HEK293 (cell line): ENCODE measurements around the gene LGALS7.

Experiments
- CTCF ChIA-PET: fragments of 350-600 bp; formaldehyde crosslinking; extraction: SDS; loops from one replicate; lab custom pipeline; 2021; ENCODE audit warnings: antibody characterized with exemption; lab: Yijun Ruan, JAX
- POLR2A ChIA-PET: fragments of 300-600 bp; formaldehyde crosslinking; extraction: SDS; loops from one replicate; lab custom pipeline; 2020; ENCODE audit warnings: antibody characterized with exemption, inconsistent platforms; lab: Yijun Ruan, JAX
- H3K27ac ChIP-seq: fragments of 200-500 bp; sonication (Bioruptor generic); 2 replicates; pipeline ENCODE4 v1.5.1; 2014; ENCODE audit warnings: low read depth, low read length, control low read depth, inconsistent platforms; ENCODE audit errors: extremely low read depth
- H3K36me3 ChIP-seq, 2 experiments: fragments of 200-500 bp in 1 of 2; sonication (Bioruptor generic) in 1 of 2; 1 replicate in 1 of 2; 2 replicates in 1 of 2; pipeline ENCODE4 v1.5.1; 2014 to 2017; ENCODE audit warnings: inconsistent platforms in 2 of 2, low read length in 2 of 2; ENCODE audit not compliant: control insufficient read depth in 2 of 2, insufficient read depth in 1 of 2
- H3K4me1 ChIP-seq: fragments of 200-500 bp; sonication (Bioruptor generic); 2 replicates; pipeline ENCODE4 v1.5.1; 2014; ENCODE audit warnings: mild to moderate bottlenecking, low read length, inconsistent platforms; ENCODE audit not compliant: control insufficient read depth, insufficient read depth
- H3K4me3 ChIP-seq: 2 replicates; pipeline ENCODE4 v1.5.1; 2011; ENCODE audit warnings: low read depth, mild to moderate bottlenecking, control low read depth, low read length, moderate library complexity
- H3K9me3 ChIP-seq: fragments of 200-500 bp; sonication (Bioruptor generic); 2 replicates; pipeline ENCODE4 v1.5.1; 2014; ENCODE audit warnings: low read depth, low read length, inconsistent platforms; ENCODE audit not compliant: control insufficient read depth, insufficient read depth
- GLIS1 ChIP-seq: fragments of 450-650 bp; formaldehyde crosslinking; IDR thresholded peaks from 2 replicates; pipeline ENCODE4 v1.5.1; 2016; ENCODE audit warnings: missing biosample characterization, missing genetic modification characterization
- PRDM10 ChIP-seq: fragments of 450-650 bp; formaldehyde crosslinking; IDR thresholded peaks from 2 replicates; pipeline ENCODE4 v1.5.1; 2016; ENCODE audit warnings: missing biosample characterization, missing genetic modification characterization
- REPIN1 ChIP-seq: fragments of 450-650 bp; formaldehyde crosslinking; IDR thresholded peaks from 2 replicates; pipeline ENCODE4 v1.5.1; 2017; ENCODE audit warnings: missing biosample characterization, missing genetic modification characterization, low read depth
- SP2 ChIP-seq: fragments of 450-650 bp; formaldehyde crosslinking; IDR thresholded peaks from 2 replicates; pipeline ENCODE4 v1.5.1; 2016; ENCODE audit warnings: missing biosample characterization, missing genetic modification characterization
- ZBTB17 ChIP-seq: fragments of 450-650 bp; formaldehyde crosslinking; IDR thresholded peaks from 2 replicates; pipeline ENCODE4 v1.5.1; 2016; ENCODE audit warnings: missing biosample characterization, missing genetic modification characterization
- ZBTB21 ChIP-seq: fragments of 450-650 bp; formaldehyde crosslinking; IDR thresholded peaks from 2 replicates; pipeline ENCODE4 v1.5.1; 2017; ENCODE audit warnings: missing biosample characterization, missing genetic modification characterization
- ZBTB48 ChIP-seq: fragments of 450-650 bp; formaldehyde crosslinking; IDR thresholded peaks from 2 replicates; pipeline ENCODE4 v1.5.1; 2016; ENCODE audit warnings: missing biosample characterization, missing genetic modification characterization
- ZBTB8A ChIP-seq: fragments of 450-650 bp; formaldehyde crosslinking; IDR thresholded peaks from 2 replicates; pipeline ENCODE4 v1.5.1; 2016; ENCODE audit warnings: missing biosample characterization, missing genetic modification characterization
- ZEB2 ChIP-seq: fragments of 450-650 bp; formaldehyde crosslinking; IDR thresholded peaks from 2 replicates; pipeline ENCODE4 v1.5.1; 2016; ENCODE audit warnings: missing biosample characterization, missing genetic modification characterization
- ZFP69B ChIP-seq: fragments of 450-650 bp; formaldehyde crosslinking; IDR thresholded peaks from 2 replicates; pipeline ENCODE4 v1.5.1; 2016; ENCODE audit warnings: missing biosample characterization, missing genetic modification characterization
- ZIC2 ChIP-seq: fragments of 450-650 bp; formaldehyde crosslinking; IDR thresholded peaks from 2 replicates; pipeline ENCODE4 v1.5.1; 2016; ENCODE audit warnings: missing biosample characterization, missing genetic modification characterization
- ZNF10 ChIP-seq: fragments of 450-650 bp; formaldehyde crosslinking; IDR thresholded peaks from 2 replicates; pipeline ENCODE4 v1.5.1; 2017; ENCODE audit warnings: missing biosample characterization, missing genetic modification characterization
- ZNF169 ChIP-seq: fragments of 450-650 bp; formaldehyde crosslinking; IDR thresholded peaks from 2 replicates; pipeline ENCODE4 v1.5.1; 2016; ENCODE audit warnings: missing biosample characterization, missing genetic modification characterization
- ZNF221 ChIP-seq: fragments of 450-650 bp; formaldehyde crosslinking; IDR thresholded peaks from 2 replicates; pipeline ENCODE4 v1.5.1; 2017; ENCODE audit warnings: missing biosample characterization, missing genetic modification characterization, borderline replicate concordance
- ZNF239 ChIP-seq: fragments of 450-650 bp; formaldehyde crosslinking; IDR thresholded peaks from 2 replicates; pipeline ENCODE4 v1.5.1; 2016; ENCODE audit warnings: missing biosample characterization, missing genetic modification characterization
- ZNF398 ChIP-seq: fragments of 450-650 bp; formaldehyde crosslinking; IDR thresholded peaks from 2 replicates; pipeline ENCODE4 v1.5.1; 2017; ENCODE audit warnings: missing biosample characterization, missing genetic modification characterization
- ZNF433 ChIP-seq: fragments of 450-650 bp; formaldehyde crosslinking; IDR thresholded peaks from 2 replicates; pipeline ENCODE4 v1.5.1; 2016; ENCODE audit warnings: missing biosample characterization, missing genetic modification characterization, low read depth
- ZNF596 ChIP-seq: fragments of 450-650 bp; IDR thresholded peaks from 2 replicates; pipeline ENCODE4 v1.5.0; 2018; ENCODE audit warnings: missing biosample characterization, mild to moderate bottlenecking, missing genetic modification characterization, moderate library complexity
- ZNF621 ChIP-seq: fragments of 450-650 bp; formaldehyde crosslinking; IDR thresholded peaks from 2 replicates; pipeline ENCODE4 v1.5.1; 2017; ENCODE audit warnings: missing biosample characterization, missing genetic modification characterization
- ZNF623 ChIP-seq: fragments of 450-650 bp; formaldehyde crosslinking; IDR thresholded peaks from 2 replicates; pipeline ENCODE4 v1.5.1; 2016; ENCODE audit warnings: missing biosample characterization, missing genetic modification characterization
- ZNF626 ChIP-seq: fragments of 450-650 bp; sonication (Bioruptor Pico); formaldehyde crosslinking; IDR thresholded peaks from 2 replicates; pipeline ENCODE4 v1.5.1; 2018; ENCODE audit warnings: missing biosample characterization, missing genetic modification characterization, inconsistent platforms
- TF ChIP-seq, protein P1 (sequence below): fragments of 450-650 bp; formaldehyde crosslinking; IDR thresholded peaks from 2 replicates; pipeline ENCODE4 v1.5.1; 2016; ENCODE audit warnings: missing biosample characterization, missing genetic modification characterization
- TF ChIP-seq, protein P2 (sequence below): fragments of 450-650 bp; formaldehyde crosslinking; IDR thresholded peaks from 2 replicates; pipeline ENCODE4 v1.5.1; 2017; ENCODE audit warnings: missing biosample characterization, mild to moderate bottlenecking, missing genetic modification characterization, moderate library complexity

Gene LGALS7

GRCh38 chr19:38734426-38735256, 38.7 kb downstream of the LGALS7 start:
- no peak overlapping the region for H3K4me3 ChIP-seq
- H3K36me3 ChIP-seq = peaks cover 18 to 22% of the 10 kb centered on the region in 2 experiments
- H3K9me3 ChIP-seq = no peaks in the 10 kb centered on the region
- CTCF ChIA-PET = interaction anchor here (0.6 to 2.8 kb wide), 12 partner anchors 9 to 256 kb away, joined by 3 to 13 read pairs (median 4); partner anchors contain the start of genes ACTN4, MRPS12 and SARS2
- TF ChIP-seq ZNF239 (tag by site-specific recombination) = no peak
- no peak for TF ChIP-seq ZNF626 (tag by site-specific recombination)
- TF ChIP-seq GLIS1 (tag by site-specific recombination) = peak; percentile 68
- TF ChIP-seq ZNF169 (tag by site-specific recombination) = 0 out of 2 replicates have a peak, but pooled peaks have one; percentile 7
- peak; percentile 14; the same call in 1 of the 2 replicates for TF ChIP-seq ZBTB8A (tag by site-specific recombination)
- TF ChIP-seq ZNF623 (tag by site-specific recombination) = peak; percentile 36; the same call in 1 of the 2 replicates
- TF ChIP-seq, protein P1, sequence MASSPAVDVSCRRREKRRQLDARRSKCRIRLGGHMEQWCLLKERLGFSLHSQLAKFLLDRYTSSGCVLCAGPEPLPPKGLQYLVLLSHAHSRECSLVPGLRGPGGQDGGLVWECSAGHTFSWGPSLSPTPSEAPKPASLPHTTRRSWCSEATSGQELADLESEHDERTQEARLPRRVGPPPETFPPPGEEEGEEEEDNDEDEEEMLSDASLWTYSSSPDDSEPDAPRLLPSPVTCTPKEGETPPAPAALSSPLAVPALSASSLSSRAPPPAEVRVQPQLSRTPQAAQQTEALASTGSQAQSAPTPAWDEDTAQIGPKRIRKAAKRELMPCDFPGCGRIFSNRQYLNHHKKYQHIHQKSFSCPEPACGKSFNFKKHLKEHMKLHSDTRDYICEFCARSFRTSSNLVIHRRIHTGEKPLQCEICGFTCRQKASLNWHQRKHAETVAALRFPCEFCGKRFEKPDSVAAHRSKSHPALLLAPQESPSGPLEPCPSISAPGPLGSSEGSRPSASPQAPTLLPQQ (tag by site-specific recombination) = peak; percentile 100
- TF ChIP-seq, protein P2, sequence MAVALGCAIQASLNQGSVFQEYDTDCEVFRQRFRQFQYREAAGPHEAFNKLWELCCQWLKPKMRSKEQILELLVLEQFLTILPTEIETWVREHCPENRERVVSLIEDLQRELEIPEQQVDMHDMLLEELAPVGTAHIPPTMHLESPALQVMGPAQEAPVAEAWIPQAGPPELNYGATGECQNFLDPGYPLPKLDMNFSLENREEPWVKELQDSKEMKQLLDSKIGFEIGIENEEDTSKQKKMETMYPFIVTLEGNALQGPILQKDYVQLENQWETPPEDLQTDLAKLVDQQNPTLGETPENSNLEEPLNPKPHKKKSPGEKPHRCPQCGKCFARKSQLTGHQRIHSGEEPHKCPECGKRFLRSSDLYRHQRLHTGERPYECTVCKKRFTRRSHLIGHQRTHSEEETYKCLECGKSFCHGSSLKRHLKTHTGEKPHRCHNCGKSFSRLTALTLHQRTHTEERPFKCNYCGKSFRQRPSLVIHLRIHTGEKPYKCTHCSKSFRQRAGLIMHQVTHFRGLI (tag by site-specific recombination) = peak; percentile 28; the same call in 1 of the 2 replicates
- TF ChIP-seq ZNF221 (tag by site-specific recombination) = no peak
- TF ChIP-seq ZIC2 (tag by site-specific recombination) = peak; percentile 46
- peak; percentile 100 for TF ChIP-seq ZFP69B (tag by site-specific recombination)
- no peak for TF ChIP-seq ZNF596 (tag by site-specific recombination)
- 0 out of 2 replicates have a peak, but pooled peaks have one; percentile 50 for TF ChIP-seq ZNF621
- peak; percentile 28; the same call in 1 of the 2 replicates for TF ChIP-seq ZBTB48
- TF ChIP-seq ZBTB17 = peak; percentile 64
- no peak for TF ChIP-seq SP2 (tag by site-specific recombination)
- TF ChIP-seq ZNF10 (tag by site-specific recombination) = peak; percentile 94
- peaks cover 5% of the 10 kb centered on the region for H3K4me1 ChIP-seq
- POLR2A ChIA-PET = interaction anchor here (0.6 to 2.1 kb wide), 7 partner anchors 8 to 177 kb away, joined by 3 to 11 read pairs (median 4); partner anchors contain the start of genes ACTN4 and CCER2
- peak overlapping the region; percentile 55; the same call in 1 of the 2 replicates for H3K27ac ChIP-seq

DNA sequence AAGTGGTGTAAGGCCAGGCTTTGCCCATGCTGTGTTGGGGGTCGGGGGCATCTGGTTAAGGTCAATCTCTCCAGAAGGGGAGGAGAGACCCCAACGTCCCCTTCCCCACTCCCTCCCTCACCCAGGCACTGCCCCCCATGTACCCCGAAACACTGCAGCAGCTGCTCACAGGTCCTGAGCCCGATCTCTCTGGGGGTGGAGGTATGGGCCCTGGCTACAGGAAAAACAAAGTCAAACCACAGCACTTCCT, 39.2 kb downstream of the LGALS7 start:
- H3K4me3 ChIP-seq = no peak overlapping the region
- no peak for TF ChIP-seq ZBTB21 (tag by site-specific recombination)
- no peak for TF ChIP-seq ZEB2 (tag by site-specific recombination)
- no peak for TF ChIP-seq ZNF433 (tag by site-specific recombination)
- no peak for TF ChIP-seq ZNF398
- no peak for TF ChIP-seq PRDM10 (tag by site-specific recombination)
- no peak for TF ChIP-seq REPIN1 (tag by site-specific recombination)
- TF ChIP-seq ZBTB48 = no peak

More for the DNA sequence above, 39.2 kb downstream of the LGALS7 start:
- Histone ChIP-seq H3K27ac (0 out of 2 replicates have a peak overlapping the region, but pooled peaks have one; percentile 55), H3K36me3 (peaks cover 19 to 23% of the 10 kb centered on the region in 2 experiments), H3K4me1 (peaks cover 5% of the 10 kb centered on the region), H3K9me3 (no peaks in the 10 kb centered on the region)
- POLR2A ChIA-PET = interaction anchor here (1.0 to 2.1 kb wide), 6 partner anchors 8 to 115 kb away, joined by 3 to 11 read pairs (median 4); partner anchors contain the start of gene ACTN4
- CTCF ChIA-PET = interaction anchor here (0.5 to 2.8 kb wide), 5 partner anchors 19 to 197 kb away, joined by 3 to 13 read pairs (median 5); partner anchors contain the start of genes MRPS12 and SARS2
